Stimulated activated naive CD8-positive, alpha-beta T cell treated with anti-CD3 and anti-CD28 coated beads, Interleukin-15, Interleukin-2, amounts not matched to agents 100 ng/mL and 50 ng/mL, for 24 hours (primary cell): ENCODE results near the gene EIF3K.
A peak's percentile ranks its signal among the peaks of the same experiment; 100 is the strongest.
"Not testable (repeated sequence)": the region's sequence is repeated elsewhere in the genome, so short reads cannot be mapped to it uniquely, and the experiment has no call there.

Source experiments
- H3K27ac Mint-ChIP-seq: one replicate; pipeline ENCODE4 v1.8.0; 2021; ENCODE audit warnings: mild to moderate bottlenecking, mixed read lengths
- H3K27me3 Mint-ChIP-seq: one replicate; pipeline ENCODE4 v1.8.0; 2021; ENCODE audit warnings: mixed read lengths
- H3K36me3 Mint-ChIP-seq: one replicate; pipeline ENCODE4 v1.8.0; 2021; ENCODE audit warnings: low read depth, mixed read lengths
- H3K4me1 Mint-ChIP-seq: one replicate; pipeline ENCODE4 v1.8.0; 2021; ENCODE audit warnings: low read depth, mixed read lengths
- H3K4me3 Mint-ChIP-seq: one replicate; pipeline ENCODE4 v1.8.0; 2021; ENCODE audit warnings: mild to moderate bottlenecking, mixed read lengths
- H3K9me3 Mint-ChIP-seq: one replicate; pipeline ENCODE4 v1.8.0; 2021; ENCODE audit warnings: mixed read lengths

The EIF3K gene

GRCh38 chr19:38618590-38619360, at the start of gene EIF3K:
EIF3K (plus strand) TSS chr19:38619188; CDS start chr19:38619269, 81 bp downstream.
- peaks cover 48% of the 10 kb centered on the region for H3K36me3 Mint-ChIP-seq
- H3K9me3 Mint-ChIP-seq: no peaks in the 10 kb centered on the region
- peak within 1 kb of the TSS; percentile 100 for H3K4me3 Mint-ChIP-seq
- H3K27ac Mint-ChIP-seq: peak within 1 kb of the TSS; percentile 100
- no peaks in the 10 kb centered on the region for H3K27me3 Mint-ChIP-seq
- H3K4me1 Mint-ChIP-seq: peaks cover 46% of the 10 kb centered on the region

GRCh38 chr19:38569368-38569983, 49.5 kb upstream of the EIF3K start:
- H3K9me3 Mint-ChIP-seq: no peaks in the 10 kb centered on the region
- H3K27ac Mint-ChIP-seq: no peak overlapping the region
- peaks cover 14% of the 10 kb centered on the region for H3K27me3 Mint-ChIP-seq
- H3K4me3 Mint-ChIP-seq: no peak overlapping the region
- no peaks in the 10 kb centered on the region for H3K36me3 Mint-ChIP-seq
- peaks cover 4% of the 10 kb centered on the region for H3K4me1 Mint-ChIP-seq

GRCh38 chr19:38571682-38572081, 47.3 kb upstream of the EIF3K start:
- Mint-ChIP-seq H3K36me3 (no peaks in the 10 kb centered on the region), H3K4me1 (no peaks in the 10 kb centered on the region), H3K27me3 (peaks cover 3% of the 10 kb centered on the region), H3K4me3 (no peak overlapping the region), H3K27ac (no peak overlapping the region), H3K9me3 (no peaks in the 10 kb centered on the region)

GRCh38 chr19:38577826-38578225, 41.2 kb upstream of the EIF3K start:
- H3K9me3 Mint-ChIP-seq: no peaks in the 10 kb centered on the region
- H3K4me3 Mint-ChIP-seq: no peak overlapping the region

GRCh38 chr19:38579304-38579703, 39.7 kb upstream of the EIF3K start:
- not testable (repeated sequence) for H3K9me3 Mint-ChIP-seq, H3K4me1 Mint-ChIP-seq, H3K4me3 Mint-ChIP-seq, H3K27ac Mint-ChIP-seq, H3K27me3 Mint-ChIP-seq, H3K36me3 Mint-ChIP-seq

More at GRCh38 chr19:38577826-38578225, 41.2 kb upstream of the EIF3K start:
- Mint-ChIP-seq H3K36me3 (no peaks in the 10 kb centered on the region), H3K27me3 (no peaks in the 10 kb centered on the region), H3K4me1 (no peaks in the 10 kb centered on the region), H3K27ac (no peak overlapping the region)

- H3K27me3 Mint-ChIP-seq: no peaks in the 10 kb centered on the region
- H3K27ac Mint-ChIP-seq: no peak overlapping the region
- peaks cover 6% of the 10 kb centered on the region for H3K4me1 Mint-ChIP-seq
- H3K36me3 Mint-ChIP-seq: no peaks in the 10 kb centered on the region
- no peak overlapping the region for H3K4me3 Mint-ChIP-seq
- no peaks in the 10 kb centered on the region for H3K9me3 Mint-ChIP-seq
Observed at GRCh38 chr19:38580080-38580479, 38.9 kb upstream of the EIF3K start.

GRCh38 chr19:38583219-38583984, 35.6 kb upstream of the EIF3K start:
- peaks cover 6% of the 10 kb centered on the region for H3K4me1 Mint-ChIP-seq
- H3K9me3 Mint-ChIP-seq: no peaks in the 10 kb centered on the region
- no peak overlapping the region for H3K4me3 Mint-ChIP-seq
- H3K27ac Mint-ChIP-seq: no peak overlapping the region
- H3K36me3 Mint-ChIP-seq: peaks cover 9% of the 10 kb centered on the region
- no peaks in the 10 kb centered on the region for H3K27me3 Mint-ChIP-seq

- Mint-ChIP-seq H3K9me3 (no peaks in the 10 kb centered on the region), H3K36me3 (peaks cover 9% of the 10 kb centered on the region), H3K4me3 (no peak overlapping the region), H3K27ac (no peak overlapping the region), H3K4me1 (peaks cover 6% of the 10 kb centered on the region), H3K27me3 (no peaks in the 10 kb centered on the region)
Observed at GRCh38 chr19:38583985-38584305, 35.0 kb upstream of the EIF3K start.

- Mint-ChIP-seq H3K36me3 (peaks cover 19% of the 10 kb centered on the region), H3K27me3 (no peaks in the 10 kb centered on the region), H3K4me3 (no peak overlapping the region), H3K27ac (no peak overlapping the region), H3K4me1 (peaks cover 6% of the 10 kb centered on the region), H3K9me3 (no peaks in the 10 kb centered on the region)
Observed at GRCh38 chr19:38587562-38587961, 31.4 kb upstream of the EIF3K start.

- Mint-ChIP-seq H3K36me3 (peaks cover 19% of the 10 kb centered on the region), H3K27me3 (no peaks in the 10 kb centered on the region), H3K9me3 (no peaks in the 10 kb centered on the region), H3K4me1 (peaks cover 6% of the 10 kb centered on the region), H3K27ac (no peak overlapping the region), H3K4me3 (no peak overlapping the region)
Observed at GRCh38 chr19:38588041-38588440, 30.9 kb upstream of the EIF3K start.

- H3K36me3 Mint-ChIP-seq: peaks cover 27% of the 10 kb centered on the region
- H3K9me3 Mint-ChIP-seq: no peaks in the 10 kb centered on the region
- no peak overlapping the region for H3K4me3 Mint-ChIP-seq
- H3K4me1 Mint-ChIP-seq: no peaks in the 10 kb centered on the region
- H3K27ac Mint-ChIP-seq: no peak overlapping the region
- no peaks in the 10 kb centered on the region for H3K27me3 Mint-ChIP-seq
Observed at GRCh38 chr19:38592940-38593339, 26.0 kb upstream of the EIF3K start.

GRCh38 chr19:38596057-38596981, 22.7 kb upstream of the EIF3K start:
- H3K27ac Mint-ChIP-seq: no peak overlapping the region
- peaks cover 27% of the 10 kb centered on the region for H3K36me3 Mint-ChIP-seq

GRCh38 chr19:38597075-38597474, 21.9 kb upstream of the EIF3K start:
- no peak overlapping the region for H3K27ac Mint-ChIP-seq
- no peaks in the 10 kb centered on the region for H3K27me3 Mint-ChIP-seq
- H3K9me3 Mint-ChIP-seq: no peaks in the 10 kb centered on the region
- H3K4me1 Mint-ChIP-seq: no peaks in the 10 kb centered on the region
- peaks cover 31% of the 10 kb centered on the region for H3K36me3 Mint-ChIP-seq
- no peak overlapping the region for H3K4me3 Mint-ChIP-seq

More at GRCh38 chr19:38596057-38596981, 22.7 kb upstream of the EIF3K start:
- no peaks in the 10 kb centered on the region for H3K4me1 Mint-ChIP-seq
- H3K9me3 Mint-ChIP-seq: no peaks in the 10 kb centered on the region
- no peak overlapping the region for H3K4me3 Mint-ChIP-seq
- H3K27me3 Mint-ChIP-seq: no peaks in the 10 kb centered on the region

GRCh38 chr19:38599722-38600121, 19.3 kb upstream of the EIF3K start:
- peaks cover 35% of the 10 kb centered on the region for H3K36me3 Mint-ChIP-seq
- no peaks in the 10 kb centered on the region for H3K9me3 Mint-ChIP-seq
- H3K27me3 Mint-ChIP-seq: no peaks in the 10 kb centered on the region
- H3K27ac Mint-ChIP-seq: no peak overlapping the region
- no peaks in the 10 kb centered on the region for H3K4me1 Mint-ChIP-seq
- H3K4me3 Mint-ChIP-seq: no peak overlapping the region
